GM18861 (cell line): ENCODE data around the gene ZNF536.

ENCODE experiments used
- ATAC-seq: cut with Tn5 transposase; IDR thresholded peaks from one replicate; pipeline ENCODE4 v1.9.1; 2021; ENCODE audit not compliant: unreplicated experiment

ZNF536 gene

DNA sequence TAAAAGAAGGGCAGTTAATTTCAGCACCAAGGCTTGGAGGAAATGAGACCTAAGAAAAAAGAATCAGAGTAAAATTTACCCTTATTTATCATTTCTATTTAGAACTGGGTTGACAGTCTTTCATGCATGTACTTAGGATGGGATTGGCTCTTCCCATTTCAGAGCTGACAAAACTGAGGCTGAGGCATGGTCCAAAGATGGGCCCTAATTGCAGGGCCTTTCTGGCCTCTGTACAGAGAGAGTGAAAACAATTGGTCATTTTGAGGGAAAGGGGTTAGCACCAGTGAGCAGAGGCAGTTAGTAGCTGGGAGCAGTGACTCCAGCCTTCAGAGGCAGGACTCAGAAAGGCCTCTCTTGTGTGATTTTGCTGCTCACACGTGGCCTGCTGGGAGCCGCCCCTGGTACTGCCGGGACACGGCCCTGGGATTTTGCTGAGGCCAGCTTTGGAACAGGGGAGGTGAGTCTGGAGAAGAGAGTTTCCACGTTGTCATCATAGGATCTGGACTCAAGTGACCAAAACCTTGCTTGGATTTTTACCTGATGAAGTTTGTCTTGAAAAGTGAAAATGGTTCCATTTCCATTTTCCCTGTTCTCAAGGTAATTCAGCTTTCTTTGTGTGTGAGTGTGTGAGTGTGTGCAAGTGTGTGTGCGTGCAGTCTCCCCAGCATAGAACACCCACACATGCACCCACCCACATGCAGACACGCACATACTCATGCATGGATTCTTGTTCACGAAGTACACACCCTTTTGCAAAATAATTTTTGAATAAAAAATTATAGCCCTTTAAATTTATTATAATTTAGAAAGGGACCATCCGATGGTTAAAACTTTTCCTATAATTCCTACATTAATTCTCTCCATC lies at the start of gene ZNF536:
Gene ZNF536, plus strand, starts transcription at position 425 of the 865 bp plus-strand sequence. CDS start 71,179 bp downstream, outside the sequence.
- no peak for ATAC-seq

DNA sequence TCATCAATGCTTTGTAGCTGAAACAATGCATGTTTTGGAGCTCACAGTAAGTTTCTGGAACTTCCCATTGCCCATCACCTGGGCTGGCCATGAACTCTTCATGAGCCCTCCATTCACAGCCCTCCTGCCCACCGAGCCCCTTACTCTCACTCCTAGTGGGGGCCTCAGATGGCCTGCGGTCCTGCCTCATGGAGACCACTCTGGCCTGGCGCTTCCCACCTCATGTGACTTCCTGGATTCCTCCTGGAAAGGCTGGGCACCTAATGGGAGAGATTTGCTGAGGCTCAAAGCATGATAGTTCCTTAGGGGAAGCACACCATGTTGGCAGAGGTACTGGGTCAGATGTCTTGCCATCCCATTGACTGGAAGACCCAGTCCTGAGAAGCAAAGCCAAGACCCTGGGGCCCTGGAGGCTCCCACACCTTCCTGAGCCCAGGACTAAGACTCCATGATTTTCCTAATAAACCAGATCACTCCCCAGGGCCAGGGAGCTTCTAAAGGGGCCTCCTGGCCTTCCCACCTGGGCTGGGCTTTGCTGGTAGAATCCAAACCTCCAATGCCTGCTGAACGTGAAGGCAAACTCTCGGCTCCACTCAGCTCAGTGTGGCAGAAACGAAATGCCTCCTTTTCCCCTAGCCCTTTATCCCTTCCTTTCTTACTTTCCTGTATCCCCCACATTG lies 49.4 kb upstream of the ZNF536 start:
- ATAC-seq: no peak

DNA sequence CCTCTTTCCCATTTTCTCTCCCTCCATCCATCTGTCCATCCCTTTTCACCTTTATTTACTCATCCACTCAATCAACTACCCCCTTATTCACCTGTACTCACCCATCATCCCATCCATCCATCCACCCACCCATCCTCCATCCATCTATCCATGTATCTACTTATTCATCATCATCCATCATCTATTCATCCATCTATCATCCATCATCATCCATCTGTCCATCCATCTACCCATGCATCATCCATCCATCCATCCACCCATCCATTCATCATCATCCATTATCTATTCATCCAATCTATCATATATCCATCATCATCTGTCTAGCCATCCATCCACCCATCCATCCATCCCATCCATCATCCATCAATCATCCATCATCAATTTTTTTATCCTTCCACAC lies 48.3 kb upstream of the ZNF536 start:
- ATAC-seq: no peak

DNA sequence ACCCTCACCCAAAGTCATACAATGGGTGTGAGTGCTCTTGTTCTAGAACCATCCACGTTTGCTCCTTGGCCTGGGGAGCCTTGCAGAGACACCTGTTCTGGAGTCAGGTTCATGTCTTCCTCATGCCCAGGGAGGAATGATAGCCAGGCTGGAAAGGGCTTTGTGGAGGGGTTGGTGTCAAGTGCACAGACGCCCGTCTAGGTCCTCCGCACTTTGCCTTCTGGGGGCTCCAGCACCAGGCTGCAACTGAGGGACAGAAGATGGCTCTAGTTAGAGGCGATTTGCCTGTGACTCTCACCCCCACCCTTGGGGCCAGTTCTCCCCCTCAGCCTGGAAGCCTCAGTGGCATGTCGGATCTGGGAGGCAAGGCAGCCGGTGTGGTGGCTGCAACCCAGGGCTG lies 47.2 kb upstream of the ZNF536 start:
- no peak for ATAC-seq

DNA sequence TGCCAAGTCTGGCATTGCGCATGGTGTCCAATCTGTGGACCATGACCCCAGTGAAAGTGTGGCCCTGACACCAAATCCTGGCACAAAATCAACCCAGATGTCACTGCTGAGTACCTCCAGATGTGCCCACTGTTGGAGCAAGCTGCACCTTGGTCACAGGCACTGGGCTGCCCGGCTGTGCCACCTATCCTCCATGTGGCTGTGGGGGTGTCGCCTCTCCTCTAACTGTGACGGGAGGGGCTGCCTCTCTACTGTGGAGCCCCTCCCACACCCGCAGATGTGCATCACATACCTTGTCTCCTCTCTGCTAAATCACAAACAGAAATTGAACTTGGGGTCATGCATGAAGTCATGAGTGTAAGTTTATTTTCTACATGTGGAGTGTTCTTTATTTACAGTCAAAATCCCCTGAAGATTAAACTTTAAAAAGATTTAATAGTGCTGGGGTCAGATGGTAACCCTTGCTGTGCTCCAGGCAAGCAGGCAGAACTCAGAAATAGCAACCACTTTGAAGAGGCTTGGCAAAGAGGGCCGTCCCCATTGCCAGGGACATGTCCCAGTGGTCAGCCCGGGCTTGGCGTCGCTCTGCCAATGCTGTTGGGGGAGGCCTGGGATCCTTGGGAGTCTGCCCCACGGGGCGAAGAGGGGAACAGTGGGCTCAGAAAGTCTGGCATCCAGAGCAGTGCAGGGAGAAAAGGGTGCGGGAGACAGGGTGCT lies 46.4 kb upstream of the ZNF536 start:
- ATAC-seq: no peak

DNA sequence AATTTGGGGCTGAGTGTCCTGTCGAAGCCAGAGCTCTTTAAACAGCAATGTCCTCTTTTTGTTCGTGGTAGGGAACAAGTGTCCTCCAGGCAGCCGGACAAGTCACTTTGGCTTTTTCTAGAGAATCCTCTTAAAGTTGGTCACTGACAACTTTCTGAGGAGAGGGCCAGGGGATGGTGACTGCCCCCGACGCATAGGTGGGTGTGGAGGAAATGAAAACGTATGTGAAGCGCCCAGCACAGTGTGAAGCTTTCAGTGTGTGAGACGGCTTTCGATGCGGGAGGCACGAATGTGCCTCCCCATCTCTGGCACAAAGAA lies 45.8 kb upstream of the ZNF536 start:
- ATAC-seq: no peak

DNA sequence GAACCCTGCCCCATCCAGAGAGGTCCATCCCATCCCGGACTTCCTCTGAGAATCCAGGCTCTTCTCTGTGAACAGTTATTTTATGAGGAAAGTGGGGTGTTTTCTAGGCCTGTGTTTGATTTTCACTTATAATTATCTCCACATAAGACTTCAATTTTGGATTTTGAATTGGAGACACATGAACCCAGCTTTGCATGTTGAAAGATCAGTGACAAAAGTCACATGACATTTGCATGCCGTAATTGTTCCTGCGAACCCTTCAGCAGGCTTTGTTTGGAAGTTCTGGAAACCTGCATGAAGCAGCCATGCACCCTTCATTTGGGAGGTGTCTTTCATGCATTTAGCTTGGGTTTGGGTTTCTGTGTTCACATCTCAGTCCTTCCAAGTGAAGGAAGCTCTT lies 44.9 kb upstream of the ZNF536 start:
- ATAC-seq: no peak

DNA sequence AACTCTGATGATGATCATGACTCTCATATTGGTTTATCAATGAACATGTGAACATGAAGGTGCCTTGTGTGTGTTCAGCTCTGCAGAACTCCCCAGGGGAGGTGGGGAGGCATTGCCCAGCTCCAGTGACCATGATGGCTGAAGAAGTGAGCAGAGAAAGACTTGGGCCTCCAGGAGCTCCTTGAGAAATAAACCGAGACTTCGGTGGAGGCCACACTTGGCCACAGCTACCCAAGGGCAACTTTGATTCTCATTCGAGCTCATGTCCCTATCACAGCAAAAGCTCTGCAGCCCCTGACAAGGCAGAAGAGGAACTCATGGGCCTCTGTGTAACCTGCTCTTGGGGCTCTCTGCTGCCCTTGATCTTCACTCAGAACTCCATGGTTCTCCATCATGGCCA lies 44.1 kb upstream of the ZNF536 start:
- no peak for ATAC-seq

DNA sequence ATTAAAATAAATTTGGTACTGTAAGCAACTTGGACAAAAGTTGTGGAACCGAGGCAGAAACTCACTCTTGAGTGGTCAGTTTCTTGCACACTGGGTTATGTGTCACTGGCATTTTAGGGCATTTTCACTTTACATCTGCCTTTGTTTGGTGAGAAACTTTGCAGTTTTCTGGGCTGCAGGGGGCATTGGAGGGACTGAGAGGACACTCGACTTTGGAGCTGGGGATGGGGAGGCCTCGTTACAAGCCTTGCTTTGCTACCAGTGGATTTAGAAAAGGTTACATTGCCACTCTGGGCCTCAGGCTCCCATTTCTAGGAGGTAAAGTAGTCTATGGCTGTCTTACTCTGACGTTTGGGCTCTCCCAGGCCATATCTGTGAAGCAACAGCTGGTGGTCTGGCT lies 41.9 kb upstream of the ZNF536 start:
- ATAC-seq: no peak

DNA sequence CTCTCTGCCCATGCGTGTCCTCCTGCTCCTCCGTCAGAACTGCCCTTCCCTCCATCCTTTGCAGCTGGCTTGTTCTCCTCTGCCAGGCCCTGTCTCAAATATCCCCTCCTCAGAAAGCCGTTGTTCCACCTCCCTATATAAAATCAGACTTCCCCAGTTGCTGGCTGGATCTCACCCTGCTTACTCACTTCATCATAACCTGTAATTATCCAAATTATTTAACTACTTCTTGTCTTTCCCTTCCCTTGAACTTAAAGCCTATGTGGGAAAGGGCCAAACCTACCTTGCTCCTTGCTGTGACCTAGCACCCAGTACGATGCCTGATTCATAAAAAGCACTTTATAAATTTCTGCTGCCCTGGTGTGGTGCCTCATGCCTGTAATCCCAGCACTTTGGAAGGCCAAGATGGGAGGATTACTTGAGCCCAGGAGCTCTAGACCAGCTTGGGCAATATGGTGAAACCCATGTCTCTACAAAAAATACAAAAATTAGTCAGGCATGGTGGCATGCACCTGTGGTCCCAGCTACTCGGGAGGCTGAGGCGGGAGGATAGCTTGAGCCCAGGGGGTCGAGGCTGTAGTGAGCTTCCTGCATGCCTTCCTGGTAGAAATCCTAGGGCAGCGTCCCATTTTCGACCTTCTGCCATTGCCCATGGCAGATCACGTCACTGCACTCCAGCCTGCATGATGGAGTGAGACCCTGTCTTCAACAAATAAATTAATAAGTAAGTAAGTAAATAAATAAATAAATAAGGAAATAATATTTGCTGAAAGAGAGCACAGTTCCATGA lies 39.5 kb upstream of the ZNF536 start:
- ATAC-seq: no peak

DNA sequence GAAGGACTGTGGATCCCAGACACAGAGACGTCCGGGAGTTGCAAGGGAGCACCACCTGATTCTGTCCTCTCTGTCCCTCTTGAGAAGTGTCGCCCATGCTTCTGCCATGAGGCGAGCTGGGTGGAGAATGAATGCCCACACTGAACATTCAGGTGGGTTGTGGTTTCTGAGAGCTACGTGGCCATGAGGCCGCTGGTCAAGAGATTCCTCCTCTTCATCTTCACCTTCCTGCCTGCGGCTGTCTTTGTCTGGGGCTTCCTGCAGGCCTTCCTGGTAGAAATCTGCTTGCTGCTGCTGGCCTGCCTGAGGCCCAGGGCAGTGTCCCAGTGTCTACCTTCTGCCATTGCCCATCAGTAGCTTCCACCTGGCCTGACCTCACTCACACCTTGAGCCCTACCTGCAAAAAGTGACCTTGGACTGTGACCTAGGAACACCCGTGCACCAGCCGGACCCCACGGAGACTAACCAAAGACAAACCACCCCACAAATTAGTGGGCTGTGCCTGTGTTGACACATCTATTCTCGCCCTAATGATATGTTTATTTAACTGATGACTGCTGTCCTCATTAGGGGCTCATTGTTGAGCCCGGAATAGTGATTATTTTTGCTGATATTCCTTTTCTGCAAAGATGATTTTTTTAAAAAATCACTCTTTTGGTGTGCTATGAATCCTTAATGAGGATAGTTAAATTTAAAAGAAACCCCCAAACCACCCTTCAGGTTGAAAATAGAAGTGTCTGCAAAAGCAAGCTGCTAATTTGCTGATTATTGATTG lies 38.7 kb upstream of the ZNF536 start:
- ATAC-seq: no peak

DNA sequence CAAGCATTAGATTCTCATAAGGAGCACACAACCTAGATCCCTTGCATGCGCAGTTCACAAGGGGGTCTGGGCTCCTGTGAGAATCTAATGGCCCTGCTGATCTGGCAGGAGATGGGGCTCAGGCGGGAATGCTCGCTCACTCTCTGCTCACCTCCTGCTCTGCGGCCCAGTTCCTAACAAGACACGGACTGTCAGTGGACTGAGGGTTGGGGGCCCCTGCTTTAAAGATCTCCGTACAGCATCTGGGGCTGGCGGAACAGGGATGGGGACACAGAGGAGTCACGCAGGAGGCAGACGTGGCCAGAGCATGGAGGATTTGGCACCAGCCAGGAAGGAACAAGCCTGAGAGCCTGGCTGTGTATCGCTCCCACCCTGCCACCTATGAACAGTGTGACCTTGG lies 37.3 kb upstream of the ZNF536 start:
- no peak for ATAC-seq

DNA sequence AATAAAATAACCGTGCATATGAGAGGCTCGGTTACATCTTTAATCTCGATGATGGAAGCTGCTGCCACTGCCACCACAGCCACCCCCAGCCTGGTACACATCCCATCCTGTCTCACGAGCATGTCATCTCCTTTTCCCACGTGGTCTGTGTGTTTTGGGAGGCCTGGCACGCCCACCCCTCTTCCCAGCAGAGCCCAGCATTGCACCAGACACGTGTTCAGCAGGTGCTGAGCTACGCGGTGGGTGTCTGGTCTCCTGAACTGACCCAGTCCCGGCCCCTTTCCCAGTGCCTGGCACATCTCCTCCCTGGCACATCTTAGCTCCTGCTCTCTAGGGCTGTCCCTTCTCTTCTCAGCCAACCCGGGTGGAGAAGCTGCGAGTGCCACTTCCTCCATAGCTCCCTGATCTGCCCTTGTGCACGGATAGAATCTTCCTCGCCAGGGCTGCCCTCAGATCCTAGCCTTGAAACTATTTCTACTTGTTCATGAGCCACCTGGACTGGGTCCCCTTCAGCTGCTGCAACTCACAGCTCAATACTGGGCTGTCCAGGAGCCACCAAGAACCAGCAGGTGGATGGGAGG lies 36.8 kb upstream of the ZNF536 start:
- no peak for ATAC-seq

DNA sequence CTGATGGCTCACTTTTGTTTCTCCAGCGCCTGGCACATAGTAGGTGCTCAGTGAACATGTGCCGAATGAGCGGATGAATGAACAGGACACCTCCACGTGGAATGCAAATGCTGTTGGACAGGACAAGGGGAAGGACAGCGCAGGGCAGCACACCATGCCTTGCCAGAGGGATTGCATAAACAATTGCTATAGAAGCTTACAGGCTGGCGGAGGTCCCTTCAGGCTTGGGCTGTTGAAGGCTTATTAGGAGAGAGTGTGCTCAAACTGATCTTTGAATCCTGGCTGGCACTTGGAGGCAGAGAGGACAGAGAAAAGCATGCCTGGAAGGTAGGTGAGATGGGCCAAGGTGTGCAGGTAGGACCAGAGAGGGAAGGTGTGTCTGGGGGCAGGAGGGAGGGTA lies 35.9 kb upstream of the ZNF536 start:
- no peak for ATAC-seq

DNA sequence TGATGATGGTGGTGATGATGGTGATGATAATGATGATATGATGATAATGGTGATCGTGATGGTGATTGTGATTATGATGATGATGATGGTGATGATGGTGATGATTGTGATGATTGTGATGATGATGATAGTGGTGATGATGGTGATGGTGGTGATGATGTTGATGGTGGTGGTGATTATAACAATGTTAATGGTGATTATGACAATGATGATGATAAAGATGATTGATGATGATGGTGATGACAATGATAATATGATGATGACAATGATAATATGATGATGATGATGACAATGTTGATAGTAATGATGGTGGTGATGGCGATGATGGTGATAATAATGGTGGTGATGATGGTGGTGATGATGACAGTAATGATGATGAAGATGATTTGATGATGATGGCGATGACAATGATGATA lies 34.1 kb upstream of the ZNF536 start:
- no peak for ATAC-seq

DNA sequence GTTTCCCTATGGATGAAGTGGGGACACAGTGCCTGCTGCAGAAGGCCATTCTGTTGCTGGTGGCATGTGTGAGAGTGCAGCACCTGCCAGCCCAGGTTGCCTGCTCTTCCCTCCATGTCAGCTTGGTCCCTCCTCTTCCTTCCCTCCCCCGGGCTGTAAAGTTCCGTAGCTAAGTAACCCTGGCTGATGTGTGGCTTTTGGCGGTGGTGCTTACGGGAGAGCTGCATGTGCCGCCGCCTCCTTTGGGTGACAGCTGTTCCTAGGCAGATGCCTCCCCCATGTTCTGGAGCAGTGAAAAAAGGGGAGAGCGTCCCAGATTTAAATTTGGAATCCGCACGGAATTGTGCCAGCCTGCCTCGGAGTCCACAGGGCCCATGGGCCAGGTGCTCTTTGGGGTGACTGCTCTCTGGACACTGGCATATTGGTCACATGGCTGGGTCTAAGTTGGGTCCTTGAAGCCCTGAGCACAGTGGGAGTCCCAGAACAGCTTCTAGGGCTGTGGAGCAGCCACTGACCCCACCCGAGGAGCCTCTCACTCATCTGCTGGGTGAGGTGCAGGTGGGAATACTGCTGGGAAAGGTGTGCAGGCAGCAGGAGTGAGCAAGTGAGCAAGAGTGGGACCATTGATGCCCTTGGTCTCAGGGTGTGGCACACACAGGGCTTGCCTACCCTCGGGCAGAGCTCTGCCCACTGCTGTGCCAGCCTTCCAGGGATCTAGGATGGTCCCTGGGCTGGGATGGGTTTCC lies 33.1 kb upstream of the ZNF536 start:
- ATAC-seq: no peak

DNA sequence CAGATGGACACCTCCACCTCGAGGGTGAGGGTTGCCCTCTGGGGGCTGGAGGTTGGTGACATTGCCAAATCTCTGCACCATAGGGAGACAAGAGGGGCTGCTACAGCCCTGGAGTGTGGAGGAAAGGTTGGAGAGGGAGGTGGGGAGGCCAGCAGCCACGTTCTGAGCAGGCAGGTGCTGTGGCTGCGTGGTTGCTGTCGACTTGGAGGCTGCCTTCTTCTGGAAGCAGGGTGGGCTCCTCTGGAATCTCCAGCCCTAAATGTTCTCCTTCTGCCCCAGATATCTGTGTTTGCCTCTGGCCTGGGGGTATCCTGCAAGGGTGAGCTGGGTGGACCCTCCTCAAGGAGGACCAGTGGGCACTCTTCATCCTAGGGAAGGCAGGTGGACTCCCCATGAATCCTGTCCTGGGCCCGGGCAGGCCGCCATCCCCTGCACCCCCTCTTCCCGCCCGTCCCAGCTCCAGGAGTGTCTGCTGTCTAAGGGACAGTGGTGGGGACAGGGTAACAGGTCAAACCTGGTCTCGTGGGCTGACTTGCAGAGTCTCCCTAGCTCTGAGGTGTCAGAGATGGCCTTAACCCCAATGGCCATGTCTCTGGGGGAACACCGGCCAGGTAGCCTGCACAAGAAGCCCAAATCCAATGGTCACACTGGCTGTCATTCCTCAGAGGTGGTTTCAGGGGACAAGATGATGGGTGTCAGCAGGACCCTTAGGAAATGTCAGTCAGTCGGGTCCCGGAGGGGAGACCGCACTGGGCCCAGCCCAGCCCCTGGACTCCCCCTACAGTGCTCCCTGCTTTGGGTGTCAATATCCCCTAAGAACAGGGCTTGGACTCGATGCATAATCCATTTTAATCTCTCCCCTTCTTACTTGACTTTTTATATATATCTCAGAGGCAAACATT lies 32.3 kb upstream of the ZNF536 start:
- ATAC-seq: no peak

DNA sequence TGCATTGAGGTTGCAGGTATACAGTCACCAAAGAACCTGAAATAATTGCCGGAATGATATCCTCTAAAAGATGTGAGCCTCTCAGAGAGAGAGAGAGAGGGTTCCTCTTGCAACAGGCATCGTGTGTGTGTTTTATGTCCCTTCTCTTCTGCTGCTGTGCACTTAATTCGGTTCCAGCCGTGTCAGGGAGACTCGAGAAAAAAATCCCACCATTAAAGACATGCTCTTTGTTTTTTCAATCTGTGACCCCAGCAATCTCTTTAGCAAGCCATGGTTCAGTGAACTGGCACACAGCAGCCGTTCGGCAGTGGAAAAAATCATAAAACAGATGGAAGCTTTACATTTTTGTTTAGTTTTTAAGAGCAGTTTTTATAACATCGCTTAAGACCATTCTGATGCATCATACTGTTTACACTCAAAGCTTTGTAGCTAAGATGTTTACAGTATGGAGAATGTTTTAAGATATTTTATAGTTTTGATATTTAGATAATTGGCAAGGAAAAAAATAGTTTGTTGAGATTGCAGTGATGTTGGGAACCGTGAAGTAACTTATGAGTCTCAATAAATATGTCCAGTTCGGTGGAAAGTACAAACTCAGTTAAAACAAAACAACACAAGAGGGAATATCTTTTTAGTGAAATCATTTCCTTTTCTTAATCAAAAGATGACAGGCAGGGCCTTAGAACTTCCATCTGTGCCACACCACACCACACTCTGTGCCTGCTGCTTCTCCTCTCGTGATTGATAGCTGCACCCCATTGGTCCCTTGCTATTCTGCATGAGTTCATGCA lies 31.2 kb upstream of the ZNF536 start:
- no peak for ATAC-seq
